H9 (cell line): ENCODE measurements around the gene WDR70. TPM values are rescaled to one million over a fixed set of nuclear protein-coding genes. Genes with fewer than 3 reads are reported as not detected.

ENCODE experiments used
- DNase-seq: peaks from one replicate; pipeline ENCODE4 v3.0.0-alpha.2; 2017
- H2AFZ ChIP-seq: one replicate; pipeline ENCODE4 v1.6.1; 2013; ENCODE audit warnings: mild to moderate bottlenecking, low read length, control low read depth, moderate library complexity
- H2AK5ac ChIP-seq: 2 replicates; pipeline ENCODE4 v1.6.1; 2013; ENCODE audit warnings: low read length, control low read depth, mixed read lengths; ENCODE audit not compliant: insufficient read length
- H2BK120ac ChIP-seq: one replicate; pipeline ENCODE4 v1.6.1; 2013; ENCODE audit warnings: low read depth, mild to moderate bottlenecking, low read length, control low read depth, inconsistent platforms; ENCODE audit not compliant: poor library complexity, severe bottlenecking
- H2BK12ac ChIP-seq: 2 replicates; pipeline ENCODE4 v1.6.1; 2013; ENCODE audit warnings: low read length, control low read depth, mixed read lengths, low read depth; ENCODE audit not compliant: insufficient read length
- H2BK15ac ChIP-seq: 2 replicates; pipeline ENCODE4 v1.6.1; 2013; ENCODE audit warnings: low read depth, low read length, control low read depth
- H2BK20ac ChIP-seq: one replicate; pipeline ENCODE4 v1.6.1; 2013; ENCODE audit warnings: low read depth, mild to moderate bottlenecking, low read length, control low read depth, inconsistent platforms; ENCODE audit not compliant: poor library complexity, severe bottlenecking
- H2BK5ac ChIP-seq: 2 replicates; pipeline ENCODE4 v1.6.1; 2013; ENCODE audit warnings: low read length, control low read depth, mixed read lengths; ENCODE audit not compliant: insufficient read length
- H3K14ac ChIP-seq: 2 replicates; pipeline ENCODE4 v1.6.1; 2013; ENCODE audit warnings: low read length, control low read depth; ENCODE audit not compliant: insufficient read depth
- H3K18ac ChIP-seq: 2 replicates; pipeline ENCODE4 v1.6.1; 2013; ENCODE audit warnings: low read depth, mild to moderate bottlenecking, mixed read lengths, low read length, control low read depth; ENCODE audit not compliant: insufficient read length
- H3K23ac ChIP-seq: 2 replicates; pipeline ENCODE4 v1.6.1; 2013; ENCODE audit warnings: low read length, control low read depth, mixed read lengths, low read depth; ENCODE audit not compliant: insufficient read length
- H3K23me2 ChIP-seq: 2 replicates; pipeline ENCODE4 v1.6.1; 2013; ENCODE audit warnings: low read depth, mild to moderate bottlenecking, mixed read lengths, low read length, control low read depth; ENCODE audit not compliant: insufficient read length, poor library complexity, severe bottlenecking
- H3K27ac ChIP-seq: 2 replicates; pipeline ENCODE4 v1.5.1; 2013; ENCODE audit warnings: low read length, control low read depth, mixed read lengths, low read depth; ENCODE audit not compliant: insufficient read length
- H3K27me3 ChIP-seq: 2 replicates; pipeline ENCODE4 v1.6.1; 2013; ENCODE audit warnings: low read length, control low read depth, inconsistent platforms; ENCODE audit not compliant: insufficient read depth
- H3K4ac ChIP-seq: 2 replicates; pipeline ENCODE4 v1.6.1; 2013; ENCODE audit warnings: low read depth, mild to moderate bottlenecking, control low read depth, inconsistent platforms, low read length, moderate library complexity
- H3K4me1 ChIP-seq: 2 replicates; pipeline ENCODE4 v1.6.1; 2013; ENCODE audit warnings: low read length, control low read depth, inconsistent platforms; ENCODE audit not compliant: insufficient read depth
- H3K4me2 ChIP-seq: 2 replicates; pipeline ENCODE4 v1.6.1; 2013; ENCODE audit warnings: low read length, control low read depth, mixed read lengths; ENCODE audit not compliant: insufficient read length, insufficient read depth
- H3K56ac ChIP-seq: 2 replicates; pipeline ENCODE4 v1.6.1; 2013; ENCODE audit warnings: low read depth, mild to moderate bottlenecking, mixed read lengths, low read length, control low read depth; ENCODE audit not compliant: insufficient read length
- H3K79me1 ChIP-seq: 2 replicates; pipeline ENCODE4 v1.6.1; 2013; ENCODE audit warnings: low read depth, mild to moderate bottlenecking, moderate library complexity, low read length, control low read depth, inconsistent platforms; ENCODE audit not compliant: insufficient read depth, poor library complexity, severe bottlenecking
- H3K79me2 ChIP-seq: 2 replicates; pipeline ENCODE4 v1.6.1; 2013; ENCODE audit warnings: low read length, control low read depth, inconsistent platforms; ENCODE audit not compliant: insufficient read depth
- H3K9ac ChIP-seq: 2 replicates; pipeline ENCODE4 v1.6.1; 2013; ENCODE audit warnings: low read length, control low read depth, mixed read lengths; ENCODE audit not compliant: insufficient read length; ENCODE audit errors: extremely low read depth
- H3K9me3 ChIP-seq: one replicate; pipeline ENCODE4 v1.6.1; 2013; ENCODE audit warnings: low read depth, low read length, inconsistent platforms; ENCODE audit not compliant: control insufficient read depth
- H3T11ph ChIP-seq: one replicate; pipeline ENCODE4 v1.6.1; 2013; ENCODE audit warnings: mild to moderate bottlenecking, low read length, control low read depth, inconsistent platforms
- H4K20me1 ChIP-seq: one replicate; pipeline ENCODE4 v1.6.1; 2013; ENCODE audit not compliant: control insufficient read depth, insufficient read length, insufficient read depth
- H4K5ac ChIP-seq: 2 replicates; pipeline ENCODE4 v1.6.1; 2013; ENCODE audit warnings: low read depth, mild to moderate bottlenecking, mixed read lengths, low read length, control low read depth; ENCODE audit not compliant: insufficient read length
- H4K8ac ChIP-seq: replicated peaks from 2 replicates; pipeline ENCODE4 v1.6.1; 2013; ENCODE audit warnings: low read length, control low read depth, mixed read lengths, low read depth; ENCODE audit not compliant: insufficient read length
- H4K91ac ChIP-seq: 2 replicates; pipeline ENCODE4 v1.6.1; 2013; ENCODE audit warnings: low read depth, mild to moderate bottlenecking, moderate library complexity, mixed read lengths, low read length, control low read depth; ENCODE audit not compliant: insufficient read length
- H3K27ac Mint-ChIP-seq, 3 experiments: 2 replicates in 2 of 3; 3 replicates in 1 of 3; pipeline ENCODE4 v1.8.0; 2020 to 2021; ENCODE audit warnings: mixed read lengths in 3 of 3, mild to moderate bottlenecking in 1 of 3, moderate library complexity in 1 of 3
- H3K27me3 Mint-ChIP-seq: 2 replicates; pipeline ENCODE4 v1.8.0; 2021; ENCODE audit warnings: low read depth, mild to moderate bottlenecking, moderate library complexity, mixed read lengths
- H3K36me3 Mint-ChIP-seq, 3 experiments: 2 replicates in 2 of 3; 3 replicates in 1 of 3; pipeline ENCODE4 v1.8.0; 2020 to 2021; ENCODE audit warnings: low read depth in 3 of 3, mixed read lengths in 3 of 3; ENCODE audit not compliant: insufficient read depth in 1 of 3
- H3K4me1 Mint-ChIP-seq, 2 experiments: 2 replicates each; pipeline ENCODE4 v1.8.0; 2020; ENCODE audit warnings: mixed read lengths in 2 of 2
- H3K4me3 Mint-ChIP-seq, 2 experiments: 2 replicates in 1 of 2; 3 replicates in 1 of 2; pipeline ENCODE4 v1.8.0; 2020 to 2021; ENCODE audit warnings: mild to moderate bottlenecking in 2 of 2, mixed read lengths in 2 of 2, moderate library complexity in 1 of 2
- H3K9me3 Mint-ChIP-seq, 2 experiments: 2 replicates in 1 of 2; 3 replicates in 1 of 2; pipeline ENCODE4 v1.8.0; 2020; ENCODE audit warnings: mild to moderate bottlenecking in 2 of 2, mixed read lengths in 2 of 2, moderate library complexity in 1 of 2
- WGBS: extraction: QIAGEN DNeasy Blood & Tissue Kit; methylation state at CpG from one replicate; pipeline ENCODE4 v1.1.7; 2013; ENCODE audit warnings: missing lambda C conversion rate, low lambda C conversion rate, mixed read lengths; ENCODE audit not compliant: insufficient read length; ENCODE audit errors: extremely low coverage; 5-methylcytosine and 5-hydroxymethylcytosine counted together
- total RNA-seq: library from RNA; stranded (reverse); gene quantifications from 2 replicates; pipeline ENCODE4 v1.2.1, GENCODE V29; 2021
- TF ChIP-seq, protein P1 (sequence below): fragments of 200-600 bp; sonication (generic); conservative IDR thresholded peaks from 3 replicates; pipeline ENCODE4 v1.8.0; 2021; ENCODE audit warnings: antibody characterized with exemption, mild to moderate bottlenecking

The WDR70 gene
- total RNA-seq, 1 experiment from 2014 or later = 38.1 TPM

GRCh38 chr5:37490120-37490810, 111.1 kb downstream of the WDR70 start:
- H4K91ac ChIP-seq = no peak overlapping the region
- H2BK5ac ChIP-seq = no peak overlapping the region
- no peak overlapping the region for H3K9ac ChIP-seq
- Mint-ChIP-seq H3K4me1 (no peaks in the 10 kb centered on the region), H3K36me3 (peaks cover 0 to 9% (median 5%) of the 10 kb centered on the region in 3 experiments; a peak in 5 of 7 replicates), H3K4me3 (peak overlapping the region in 1 of 2 experiments; percentile 19; a peak in 1 of 5 replicates), H3K27me3 (no peaks in the 10 kb centered on the region), H3K9me3 (peaks cover 0 to 2% of the 10 kb centered on the region in 2 experiments; a peak in 1 of 5 replicates), H3K27ac (peak overlapping the region in 1 of 3 experiments; percentile 40; a peak in 1 of 7 replicates)
- H3K27me3 ChIP-seq = no peaks in the 10 kb centered on the region
- H3T11ph ChIP-seq = no peak overlapping the region
- H2AK5ac ChIP-seq = no peak overlapping the region
- H3K4ac ChIP-seq = no peak overlapping the region
- H2BK12ac ChIP-seq = no peak overlapping the region
- H4K20me1 ChIP-seq = no peaks in the 10 kb centered on the region
- H3K79me2 ChIP-seq = no peaks in the 10 kb centered on the region; the same call in 1 of the 2 replicates
- TF ChIP-seq, protein P1, sequence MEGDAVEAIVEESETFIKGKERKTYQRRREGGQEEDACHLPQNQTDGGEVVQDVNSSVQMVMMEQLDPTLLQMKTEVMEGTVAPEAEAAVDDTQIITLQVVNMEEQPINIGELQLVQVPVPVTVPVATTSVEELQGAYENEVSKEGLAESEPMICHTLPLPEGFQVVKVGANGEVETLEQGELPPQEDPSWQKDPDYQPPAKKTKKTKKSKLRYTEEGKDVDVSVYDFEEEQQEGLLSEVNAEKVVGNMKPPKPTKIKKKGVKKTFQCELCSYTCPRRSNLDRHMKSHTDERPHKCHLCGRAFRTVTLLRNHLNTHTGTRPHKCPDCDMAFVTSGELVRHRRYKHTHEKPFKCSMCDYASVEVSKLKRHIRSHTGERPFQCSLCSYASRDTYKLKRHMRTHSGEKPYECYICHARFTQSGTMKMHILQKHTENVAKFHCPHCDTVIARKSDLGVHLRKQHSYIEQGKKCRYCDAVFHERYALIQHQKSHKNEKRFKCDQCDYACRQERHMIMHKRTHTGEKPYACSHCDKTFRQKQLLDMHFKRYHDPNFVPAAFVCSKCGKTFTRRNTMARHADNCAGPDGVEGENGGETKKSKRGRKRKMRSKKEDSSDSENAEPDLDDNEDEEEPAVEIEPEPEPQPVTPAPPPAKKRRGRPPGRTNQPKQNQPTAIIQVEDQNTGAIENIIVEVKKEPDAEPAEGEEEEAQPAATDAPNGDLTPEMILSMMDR = no peak
- no peak overlapping the region for H4K8ac ChIP-seq
- DNase-seq = no peak
- no peak overlapping the region for H2BK20ac ChIP-seq
- no peak overlapping the region for H3K56ac ChIP-seq
- H3K4me2 ChIP-seq = no peak overlapping the region
- H3K23me2 ChIP-seq = no peaks in the 10 kb centered on the region
- WGBS = no CpG with 5 or more reads among the region's 2 CpGs
- H3K4me1 ChIP-seq = no peaks in the 10 kb centered on the region
- no peak overlapping the region for H3K23ac ChIP-seq
- H3K27ac ChIP-seq = no peak overlapping the region
- H2BK120ac ChIP-seq = no peak overlapping the region
- no peak overlapping the region for H3K14ac ChIP-seq
- no peak overlapping the region for H2BK15ac ChIP-seq
- no peak overlapping the region for H4K5ac ChIP-seq
- no peaks in the 10 kb centered on the region for H3K9me3 ChIP-seq
- no peaks in the 10 kb centered on the region for H3K79me1 ChIP-seq
- no peak overlapping the region for H2AFZ ChIP-seq
- H3K18ac ChIP-seq = no peak overlapping the region
